Astrocyte of the cerebellum (primary cell): ENCODE results near the gene CHST12.
A peak's percentile ranks its signal among the peaks of the same experiment; 100 is the strongest.

Experiments used
- DNase-seq: peaks from one replicate; pipeline ENCODE4 v3.0.0-alpha.2; 2011; ENCODE audit warnings: low read depth
- H3K4me3 ChIP-seq: 2 replicates; pipeline ENCODE4 v1.5.1; 2011; ENCODE audit warnings: mild to moderate bottlenecking, low read depth, low read length, moderate library complexity
- CTCF ChIP-seq: IDR thresholded peaks from 2 replicates; pipeline ENCODE4 v1.5.1; 2012; ENCODE audit warnings: low read length, low read depth, moderate library complexity, mild to moderate bottlenecking; ENCODE audit errors: missing control alignments
- in situ Hi-C: cut with HindIII; loops from 2 replicates; pipeline ENCODE4 v1.10.0; 2017; ENCODE audit warnings: low sequenced_read_pairs

Gene CHST12

GRCh38 chr7:2403718-2404648 lies 572 bp downstream of the CHST12 start:
- in situ Hi-C loops, result no loop called here
- DNase-seq, result no peak
- H3K4me3 ChIP-seq, result peak overlapping the region; percentile 79
- TF ChIP-seq CTCF, result peak; percentile 23

DNA sequence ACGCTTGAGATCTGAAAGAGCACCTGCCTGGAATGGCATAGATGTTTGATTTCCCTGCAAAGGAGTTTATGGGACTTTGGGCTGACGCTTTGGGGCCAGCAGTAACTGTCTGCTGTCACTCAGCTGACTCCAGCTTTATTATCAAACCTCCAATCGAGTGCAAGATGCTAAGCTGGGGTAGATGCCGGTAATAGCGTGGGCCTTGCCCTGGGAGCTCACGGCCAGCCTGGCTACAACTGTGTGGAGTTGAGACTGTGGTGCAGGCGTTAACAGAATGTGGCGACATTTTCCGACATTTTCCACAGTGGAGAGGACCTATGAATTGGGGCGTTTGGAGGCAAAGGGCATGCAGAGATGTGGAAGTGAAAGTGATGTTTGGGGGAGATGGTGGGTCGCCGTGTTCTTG lies 1.3 kb downstream of the CHST12 start:
- DNase-seq, result no peak
- peak overlapping the region; percentile 79 for H3K4me3 ChIP-seq
- TF ChIP-seq CTCF, result no peak
- in situ Hi-C loops, result no loop called here

- no peak for DNase-seq
- no peak overlapping the region for H3K4me3 ChIP-seq
- in situ Hi-C loops, result no loop called here
- no peak for TF ChIP-seq CTCF
These were observed 1.8 kb downstream of the CHST12 start for GRCh38 chr7:2405201-2405600.

DNA sequence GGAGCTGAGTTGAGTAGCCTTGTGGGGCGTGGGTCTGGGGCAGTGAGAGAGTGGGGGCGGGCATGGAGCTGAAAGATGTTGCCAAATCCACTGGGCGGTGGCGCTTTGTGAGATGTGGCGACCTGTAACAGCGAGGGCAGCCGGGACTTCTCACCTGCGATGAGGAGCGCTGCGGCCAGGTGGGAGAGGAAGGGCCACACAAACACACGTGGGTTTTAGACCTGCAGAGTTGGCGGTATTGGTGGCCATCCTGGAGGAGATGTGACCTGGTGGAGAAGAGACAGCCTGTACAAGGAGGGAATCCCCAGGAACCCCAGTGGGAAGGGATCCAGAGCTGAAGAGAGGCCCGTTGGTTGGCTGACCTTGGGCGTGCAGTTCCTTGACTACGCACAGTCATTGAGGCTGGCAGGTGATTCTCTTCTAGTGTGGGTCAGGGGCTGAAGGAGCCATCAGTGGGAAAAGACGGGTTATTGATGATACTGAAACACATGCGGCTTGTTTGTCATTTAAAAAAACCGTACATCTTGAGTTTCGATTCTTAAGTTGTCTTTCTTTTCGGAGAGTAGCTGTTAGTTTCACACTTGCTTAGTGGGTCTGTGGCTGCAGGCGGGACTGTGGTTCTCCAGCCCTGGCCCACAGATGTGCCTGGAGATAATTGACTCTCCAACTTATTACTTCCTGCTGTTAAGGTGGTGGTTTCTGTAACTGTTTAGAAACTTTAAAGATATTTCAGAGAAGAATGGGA lies 2.4 kb downstream of the CHST12 start:
- no peak for TF ChIP-seq CTCF
- H3K4me3 ChIP-seq, result no peak overlapping the region
- in situ Hi-C loops, result no loop called here
- DNase-seq, result no peak

DNA sequence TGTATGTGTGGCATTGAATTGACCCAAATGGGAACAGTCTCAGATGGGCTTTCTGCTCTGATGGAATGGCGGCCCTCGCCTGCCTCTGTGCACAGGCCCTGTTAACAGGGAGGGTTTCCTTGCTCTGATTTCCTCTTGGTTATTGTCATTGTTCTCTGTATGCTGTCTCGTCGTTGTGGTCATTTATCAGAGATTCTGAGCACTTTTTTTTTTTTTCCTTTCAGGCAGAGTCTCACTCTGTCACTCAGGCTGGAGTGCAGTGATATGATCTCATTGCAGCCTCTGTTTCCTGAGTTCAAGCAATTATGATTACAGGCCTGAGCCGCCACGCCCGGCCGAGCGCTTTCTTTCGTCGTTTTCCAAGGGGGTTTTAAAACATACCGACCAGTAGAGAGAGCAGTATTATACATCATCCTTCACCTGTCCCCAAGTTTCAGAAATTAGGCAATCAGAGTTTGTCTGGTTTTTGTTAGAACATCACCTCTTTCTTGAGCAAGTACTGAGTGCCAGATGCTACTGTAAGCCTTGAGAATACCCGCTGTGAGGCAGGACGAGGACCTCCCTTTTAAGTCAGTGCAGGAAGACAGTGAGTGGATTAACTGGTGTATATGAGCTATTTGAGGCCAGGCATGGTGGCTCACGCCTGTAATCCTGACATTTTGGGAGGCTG lies 6.5 kb downstream of the CHST12 start:
- no peak for TF ChIP-seq CTCF
- no peak for DNase-seq
- H3K4me3 ChIP-seq, result no peak overlapping the region
- in situ Hi-C loops, result no loop called here

GRCh38 chr7:2411049-2411448 lies 7.6 kb downstream of the CHST12 start:
- DNase-seq, result no peak
- no peak for TF ChIP-seq CTCF
- in situ Hi-C loops, result no loop called here
- H3K4me3 ChIP-seq, result no peak overlapping the region
